ENCODE measurements around the gene LNX1. TPM values are rescaled to one million over a fixed set of nuclear protein-coding genes. Genes with fewer than 3 reads are reported as not detected.

LNX1 gene
- polyA plus RNA-seq (2011; rRNA removed) (0.09 and 0.29 TPM in 2 replicates), polyA minus RNA-seq (2011; rRNA and poly(A)+ RNA removed) (0.26 and 0.85 TPM in 2 replicates)

DNA sequence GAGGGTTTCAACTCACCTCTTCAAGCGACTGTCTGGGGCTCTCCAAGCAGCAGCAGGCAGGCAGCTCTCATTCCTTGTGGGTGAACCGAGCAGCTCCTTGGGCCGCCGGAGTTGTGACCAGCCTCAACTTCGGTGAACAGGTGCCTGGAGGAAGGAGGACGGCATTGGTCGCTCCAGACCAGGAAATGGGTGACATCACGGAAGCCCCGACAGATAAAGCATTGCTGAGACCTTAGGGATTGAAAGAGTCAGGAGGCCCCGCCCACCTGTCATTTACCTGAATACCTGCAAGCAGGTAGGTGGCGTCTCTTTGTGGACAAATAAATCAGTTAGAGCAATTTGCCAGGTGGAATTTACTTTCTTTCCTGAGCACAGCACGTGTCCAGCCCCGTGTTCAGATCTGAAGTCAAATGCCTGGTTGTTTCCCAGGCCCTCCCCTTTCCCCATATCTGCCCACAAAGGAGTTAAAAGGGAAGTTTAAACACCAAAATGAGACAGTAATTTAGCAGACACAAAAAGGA lies at the start of gene LNX1:
Gene LNX1, minus strand, starts transcription at position 115 of the 521 bp plus-strand sequence. CDS start 17,484 bp downstream, outside the sequence.
- TF ChIP-seq, protein P1, sequence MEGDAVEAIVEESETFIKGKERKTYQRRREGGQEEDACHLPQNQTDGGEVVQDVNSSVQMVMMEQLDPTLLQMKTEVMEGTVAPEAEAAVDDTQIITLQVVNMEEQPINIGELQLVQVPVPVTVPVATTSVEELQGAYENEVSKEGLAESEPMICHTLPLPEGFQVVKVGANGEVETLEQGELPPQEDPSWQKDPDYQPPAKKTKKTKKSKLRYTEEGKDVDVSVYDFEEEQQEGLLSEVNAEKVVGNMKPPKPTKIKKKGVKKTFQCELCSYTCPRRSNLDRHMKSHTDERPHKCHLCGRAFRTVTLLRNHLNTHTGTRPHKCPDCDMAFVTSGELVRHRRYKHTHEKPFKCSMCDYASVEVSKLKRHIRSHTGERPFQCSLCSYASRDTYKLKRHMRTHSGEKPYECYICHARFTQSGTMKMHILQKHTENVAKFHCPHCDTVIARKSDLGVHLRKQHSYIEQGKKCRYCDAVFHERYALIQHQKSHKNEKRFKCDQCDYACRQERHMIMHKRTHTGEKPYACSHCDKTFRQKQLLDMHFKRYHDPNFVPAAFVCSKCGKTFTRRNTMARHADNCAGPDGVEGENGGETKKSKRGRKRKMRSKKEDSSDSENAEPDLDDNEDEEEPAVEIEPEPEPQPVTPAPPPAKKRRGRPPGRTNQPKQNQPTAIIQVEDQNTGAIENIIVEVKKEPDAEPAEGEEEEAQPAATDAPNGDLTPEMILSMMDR (IDR thresholded peaks at IDR 0.05; ENCODE audit: insufficient read depth, low read depth, low read length): no peak
- Histone ChIP-seq H3K4me3 (ENCODE audit: low read depth, low read length) (no peak within 1 kb of the TSS), H3K36me3 (ENCODE audit: control insufficient read depth, insufficient read depth, low read length) (no peaks in the 10 kb centered on the region), H3K27me3 (ENCODE audit: control insufficient read depth, insufficient read depth, low read length) (no peaks in the 10 kb centered on the region)
- POLR2A ChIA-PET: no interaction called here
- no peak for DNase-seq (ENCODE audit: low read depth)
- CTCF ChIA-PET: no interaction called here

DNA sequence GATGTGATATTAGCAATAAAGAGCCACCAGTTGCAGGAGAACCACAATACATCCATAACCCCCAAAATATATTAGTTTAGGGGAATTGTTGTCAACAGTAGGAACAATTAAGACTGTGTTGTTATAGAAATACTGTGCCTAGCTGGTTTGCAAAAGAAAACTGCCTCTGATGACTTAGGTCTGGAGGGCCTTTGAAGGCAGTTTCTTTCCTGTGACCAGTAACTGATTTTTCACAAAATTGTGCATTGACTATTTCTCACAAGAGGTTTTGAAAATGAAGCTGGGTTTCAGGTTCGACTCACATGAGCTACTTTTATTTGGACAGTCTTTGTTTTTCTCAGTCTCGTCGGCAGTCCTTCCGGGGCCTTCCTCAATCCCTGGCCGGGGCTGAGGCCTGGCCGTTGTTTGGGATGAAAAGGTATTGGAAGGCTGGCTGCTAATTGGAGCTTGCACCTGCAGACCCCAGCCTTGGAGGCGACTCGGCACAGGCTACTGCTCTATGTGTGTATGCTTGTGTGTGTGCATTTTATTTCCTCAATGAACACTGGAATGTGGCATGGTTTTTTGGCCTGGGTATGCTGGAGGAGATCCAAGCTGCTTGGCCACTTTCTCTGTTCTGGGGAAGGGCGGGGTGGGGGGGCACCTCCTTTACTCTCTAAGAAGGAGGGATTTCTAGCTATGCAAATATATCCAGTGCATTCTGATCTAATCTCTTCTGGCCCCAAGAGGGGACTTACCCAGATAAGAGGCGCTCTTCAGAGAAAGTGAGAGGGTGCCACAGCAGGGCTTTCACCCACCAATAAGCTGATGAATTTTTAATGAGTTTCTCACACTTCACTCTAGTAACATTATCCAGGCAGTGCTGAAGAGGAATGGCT lies 49.5 kb upstream of the LNX1 start:
- no peak overlapping the region for H3K4me3 ChIP-seq (ENCODE audit: low read depth, low read length)
- 0 out of 2 replicates have a peak, but pooled peaks cover 1% of the 10 kb centered on the region for H3K27me3 ChIP-seq (ENCODE audit: control insufficient read depth, insufficient read depth, low read length)
- TF ChIP-seq, protein P1 (IDR thresholded peaks at IDR 0.05; ENCODE audit: insufficient read depth, low read depth, low read length): no peak
- CTCF ChIA-PET: interaction anchor here (0.9 to 1.1 kb wide), 2 partner anchors 14 kb away, joined by 3 to 4 read pairs; no protein-coding TSS in a partner anchor
- POLR2A ChIA-PET: no interaction called here
- no peaks in the 10 kb centered on the region for H3K36me3 ChIP-seq (ENCODE audit: control insufficient read depth, insufficient read depth, low read length)
- DNase-seq (ENCODE audit: low read depth): no peak

DNA sequence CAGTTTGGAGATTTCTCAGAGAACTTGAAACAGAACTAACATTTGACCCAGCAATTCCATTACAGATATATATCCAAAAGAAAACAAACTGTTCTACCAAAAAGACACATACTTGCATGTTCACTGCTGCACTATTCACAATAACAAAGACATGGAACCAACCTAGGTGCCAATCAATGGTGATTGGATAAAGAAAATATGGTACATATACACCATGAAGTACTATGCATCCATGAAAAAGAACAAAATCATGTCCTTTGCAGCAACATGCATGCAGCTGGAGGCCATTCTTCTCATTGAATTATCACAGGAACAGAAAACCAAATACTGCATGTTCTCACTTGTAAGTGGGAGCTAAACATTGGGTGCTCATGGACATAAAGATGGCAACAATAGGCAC lies 47.6 kb upstream of the LNX1 start:
- ChIA-PET CTCF (no interaction called here), POLR2A (no interaction called here)
- TF ChIP-seq, protein P1 (IDR thresholded peaks at IDR 0.05; ENCODE audit: insufficient read depth, low read depth, low read length): no peak
- Histone ChIP-seq H3K36me3 (ENCODE audit: control insufficient read depth, insufficient read depth, low read length) (no peaks in the 10 kb centered on the region), H3K27me3 (ENCODE audit: control insufficient read depth, insufficient read depth, low read length) (0 out of 2 replicates have a peak, but pooled peaks cover 1% of the 10 kb centered on the region), H3K4me3 (ENCODE audit: low read depth, low read length) (no peak overlapping the region)
- no peak for DNase-seq (ENCODE audit: low read depth)

DNA sequence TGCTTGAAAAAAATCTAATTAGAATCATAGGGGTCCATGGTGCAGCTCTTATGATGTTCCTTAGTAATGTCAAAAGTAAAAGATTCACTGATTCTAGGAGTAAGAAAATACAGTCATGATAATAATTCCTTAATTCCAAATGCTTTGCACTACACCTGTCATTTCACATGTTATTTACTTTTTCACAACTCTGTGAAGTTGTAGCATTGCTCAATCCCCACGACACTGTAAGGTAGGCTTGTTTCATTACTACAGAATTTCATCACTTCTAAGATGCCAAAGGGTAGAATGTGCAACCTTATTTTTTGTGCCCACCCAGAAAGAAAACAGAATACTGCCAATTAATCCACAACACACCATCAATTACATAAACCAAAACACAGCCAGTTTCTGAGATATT lies 46.1 kb upstream of the LNX1 start:
- TF ChIP-seq, protein P1 (IDR thresholded peaks at IDR 0.05; ENCODE audit: insufficient read depth, low read depth, low read length): no peak
- DNase-seq (ENCODE audit: low read depth): no peak
- POLR2A ChIA-PET: no interaction called here
- Histone ChIP-seq H3K27me3 (ENCODE audit: control insufficient read depth, insufficient read depth, low read length) (peaks cover 4% of the 10 kb centered on the region), H3K36me3 (ENCODE audit: control insufficient read depth, insufficient read depth, low read length) (no peaks in the 10 kb centered on the region), H3K4me3 (ENCODE audit: low read depth, low read length) (no peak overlapping the region)
- CTCF ChIA-PET: no interaction called here

DNA sequence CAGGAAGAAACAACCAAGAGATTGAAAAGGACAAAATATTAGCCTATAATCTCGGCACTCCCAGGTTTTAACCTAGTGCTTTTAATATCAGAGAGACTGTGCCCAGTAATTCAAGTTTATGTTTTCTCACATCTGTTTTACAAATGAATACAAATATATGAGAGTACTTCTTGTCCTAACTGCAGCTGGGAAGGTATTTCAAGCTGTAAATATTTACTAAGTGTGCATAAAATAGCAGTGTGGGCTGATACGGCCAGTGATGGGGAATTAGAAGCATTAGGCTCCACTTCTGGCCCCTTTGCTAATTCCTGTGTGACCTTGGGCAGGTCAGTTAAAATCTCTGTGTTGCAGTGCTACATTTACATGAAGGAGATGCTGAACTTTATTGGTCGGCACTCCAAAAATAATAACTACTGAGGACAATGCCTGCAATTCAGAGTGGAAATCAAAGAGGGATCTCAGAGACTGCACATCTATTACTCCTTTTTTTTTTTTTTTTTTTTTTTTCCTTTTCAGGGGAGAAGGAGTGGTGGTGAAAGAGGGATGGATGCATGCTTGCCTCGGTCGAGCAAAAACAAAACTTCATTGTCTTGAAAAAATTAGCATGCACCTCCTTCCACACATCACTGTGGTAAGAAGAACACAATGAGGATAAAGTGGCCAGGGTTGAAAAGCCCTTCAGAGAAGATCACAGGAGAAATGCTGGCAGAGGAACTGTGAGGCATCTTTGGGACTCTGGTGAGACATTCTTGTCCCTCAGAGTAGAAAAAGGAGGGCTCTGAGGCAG lies 44.6 kb upstream of the LNX1 start:
- Histone ChIP-seq H3K4me3 (ENCODE audit: low read depth, low read length) (no peak overlapping the region), H3K36me3 (ENCODE audit: control insufficient read depth, insufficient read depth, low read length) (no peaks in the 10 kb centered on the region), H3K27me3 (ENCODE audit: control insufficient read depth, insufficient read depth, low read length) (peaks cover 5% of the 10 kb centered on the region)
- DNase-seq (ENCODE audit: low read depth): no peak
- CTCF ChIA-PET: no interaction called here
- TF ChIP-seq, protein P1 (IDR thresholded peaks at IDR 0.05; ENCODE audit: insufficient read depth, low read depth, low read length): no peak
- POLR2A ChIA-PET: no interaction called here

Data from BJ (cell line).